ENCODE results near the gene C7orf57.

GRCh38 chr7:48006866-48007265 lies 28.5 kb upstream of the C7orf57 start:
- no peak for TF ChIP-seq EZH2 (IDR thresholded peaks at IDR 0.05; ENCODE audit: borderline replicate concordance, low read depth, low read length, severe bottlenecking)
- TF ChIP-seq, protein P1, sequence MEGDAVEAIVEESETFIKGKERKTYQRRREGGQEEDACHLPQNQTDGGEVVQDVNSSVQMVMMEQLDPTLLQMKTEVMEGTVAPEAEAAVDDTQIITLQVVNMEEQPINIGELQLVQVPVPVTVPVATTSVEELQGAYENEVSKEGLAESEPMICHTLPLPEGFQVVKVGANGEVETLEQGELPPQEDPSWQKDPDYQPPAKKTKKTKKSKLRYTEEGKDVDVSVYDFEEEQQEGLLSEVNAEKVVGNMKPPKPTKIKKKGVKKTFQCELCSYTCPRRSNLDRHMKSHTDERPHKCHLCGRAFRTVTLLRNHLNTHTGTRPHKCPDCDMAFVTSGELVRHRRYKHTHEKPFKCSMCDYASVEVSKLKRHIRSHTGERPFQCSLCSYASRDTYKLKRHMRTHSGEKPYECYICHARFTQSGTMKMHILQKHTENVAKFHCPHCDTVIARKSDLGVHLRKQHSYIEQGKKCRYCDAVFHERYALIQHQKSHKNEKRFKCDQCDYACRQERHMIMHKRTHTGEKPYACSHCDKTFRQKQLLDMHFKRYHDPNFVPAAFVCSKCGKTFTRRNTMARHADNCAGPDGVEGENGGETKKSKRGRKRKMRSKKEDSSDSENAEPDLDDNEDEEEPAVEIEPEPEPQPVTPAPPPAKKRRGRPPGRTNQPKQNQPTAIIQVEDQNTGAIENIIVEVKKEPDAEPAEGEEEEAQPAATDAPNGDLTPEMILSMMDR (IDR thresholded peaks at IDR 0.05; ENCODE audit: borderline replicate concordance, extremely low read depth, low read length, poor library complexity, severe bottlenecking): no peak

All from DND-41 (cell line).